ENCODE measurements around the gene AKNA. TPM values are rescaled to one million over a fixed set of nuclear protein-coding genes. Genes with fewer than 3 reads are reported as not detected.

Gene AKNA
- total RNA-seq, 1 donor from 2014 or later: 16.0 TPM

DNA sequence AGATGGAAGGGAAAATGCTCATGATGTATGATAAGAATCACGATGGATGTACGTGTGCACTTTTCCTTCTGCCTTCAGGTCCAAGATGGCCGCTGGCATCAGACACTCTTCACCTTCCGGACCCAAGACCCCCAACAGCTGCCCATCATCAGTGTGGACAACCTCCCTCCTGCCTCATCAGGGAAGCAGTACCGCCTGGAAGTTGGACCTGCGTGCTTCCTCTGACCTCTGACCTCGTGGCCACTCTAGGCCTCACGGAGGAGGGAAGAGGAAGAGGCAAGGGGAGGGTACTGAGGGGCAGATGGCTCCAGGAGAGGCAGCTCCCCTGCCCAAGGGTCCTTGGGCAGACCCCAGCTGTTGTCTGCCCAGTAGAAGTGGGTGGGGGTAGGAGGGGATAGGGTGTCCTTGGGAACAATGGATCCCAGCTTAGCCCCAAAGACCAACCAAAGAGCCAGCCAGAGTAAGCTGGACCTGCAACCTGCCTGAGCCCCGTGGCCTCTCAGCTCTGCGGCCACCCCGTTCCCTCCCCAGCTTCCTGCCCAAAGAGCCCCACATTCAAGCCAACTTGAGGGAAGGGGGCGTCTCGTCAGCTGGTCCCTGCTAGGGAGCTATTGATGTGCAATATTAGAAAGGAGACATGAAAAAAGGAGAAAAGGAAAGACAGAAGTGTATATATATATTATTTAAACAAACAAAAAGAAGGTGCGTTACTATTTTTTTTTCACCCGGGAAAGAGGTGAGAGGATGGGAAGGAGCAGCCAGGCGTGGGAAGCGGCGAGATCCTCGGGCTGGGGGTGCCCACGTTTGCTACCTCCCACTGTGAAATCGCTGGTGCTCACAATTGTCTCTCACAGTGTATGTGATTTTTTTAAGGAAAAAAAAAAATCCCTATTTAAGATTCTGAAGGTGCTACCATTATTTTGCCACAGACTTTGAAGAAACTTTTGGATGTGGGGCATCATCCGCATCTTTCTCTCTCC, 77.0 kb downstream of the AKNA start:
- Histone ChIP-seq H3K27ac (ENCODE audit: low read depth, low read length) (no peak overlapping the region), H3K4me3 (ENCODE audit: insufficient read depth, low read depth, low read length) (no peak overlapping the region), H3K79me2 (ENCODE audit: insufficient read depth, low read length) (no peaks in the 10 kb centered on the region), H4K20me1 (ENCODE audit: insufficient read depth, low read length) (no peaks in the 10 kb centered on the region), H3K36me3 (ENCODE audit: insufficient read depth, low read length) (no peaks in the 10 kb centered on the region), H2AFZ (ENCODE audit: low read depth, low read length) (no peak overlapping the region), H3K27me3 (ENCODE audit: insufficient read depth, low read length) (no peaks in the 10 kb centered on the region), H3K9me3 (ENCODE audit: insufficient read depth, low read depth, low read length) (no peaks in the 10 kb centered on the region), H3K9ac (ENCODE audit: low read length) (no peak overlapping the region), H3K4me2 (ENCODE audit: low read length) (no peak overlapping the region), H3K4me1 (ENCODE audit: insufficient read depth, low read length) (no peaks in the 10 kb centered on the region)
- peaks cover 5% of the 10 kb centered on the region for H3K9me3 Mint-ChIP-seq (ENCODE audit: unreplicated experiment)
- no peak for FAIRE-seq
- H3K4me1 Mint-ChIP-seq (ENCODE audit: low read depth, unreplicated experiment): peaks cover under 1% of the 10 kb centered on the region
- H3K36me3 Mint-ChIP-seq (ENCODE audit: low read depth, unreplicated experiment): peaks cover 24% of the 10 kb centered on the region
- TF ChIP-seq, protein P1, sequence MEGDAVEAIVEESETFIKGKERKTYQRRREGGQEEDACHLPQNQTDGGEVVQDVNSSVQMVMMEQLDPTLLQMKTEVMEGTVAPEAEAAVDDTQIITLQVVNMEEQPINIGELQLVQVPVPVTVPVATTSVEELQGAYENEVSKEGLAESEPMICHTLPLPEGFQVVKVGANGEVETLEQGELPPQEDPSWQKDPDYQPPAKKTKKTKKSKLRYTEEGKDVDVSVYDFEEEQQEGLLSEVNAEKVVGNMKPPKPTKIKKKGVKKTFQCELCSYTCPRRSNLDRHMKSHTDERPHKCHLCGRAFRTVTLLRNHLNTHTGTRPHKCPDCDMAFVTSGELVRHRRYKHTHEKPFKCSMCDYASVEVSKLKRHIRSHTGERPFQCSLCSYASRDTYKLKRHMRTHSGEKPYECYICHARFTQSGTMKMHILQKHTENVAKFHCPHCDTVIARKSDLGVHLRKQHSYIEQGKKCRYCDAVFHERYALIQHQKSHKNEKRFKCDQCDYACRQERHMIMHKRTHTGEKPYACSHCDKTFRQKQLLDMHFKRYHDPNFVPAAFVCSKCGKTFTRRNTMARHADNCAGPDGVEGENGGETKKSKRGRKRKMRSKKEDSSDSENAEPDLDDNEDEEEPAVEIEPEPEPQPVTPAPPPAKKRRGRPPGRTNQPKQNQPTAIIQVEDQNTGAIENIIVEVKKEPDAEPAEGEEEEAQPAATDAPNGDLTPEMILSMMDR (IDR thresholded peaks at IDR 0.05; ENCODE audit: insufficient read depth, low read depth, low read length): no peak
- no peak for TF ChIP-seq EZH2 (IDR thresholded peaks at IDR 0.05; ENCODE audit: insufficient read depth, low read length)
- H3K27ac Mint-ChIP-seq (ENCODE audit: unreplicated experiment): no peak overlapping the region
- no peak for DNase-seq (ENCODE audit: low read depth)
- H3K4me3 Mint-ChIP-seq (ENCODE audit: unreplicated experiment): no peak overlapping the region
- H3K27me3 Mint-ChIP-seq (ENCODE audit: low read depth, unreplicated experiment): peaks cover 2% of the 10 kb centered on the region

- Histone ChIP-seq H3K4me1 (ENCODE audit: insufficient read depth, low read length) (no peaks in the 10 kb centered on the region), H2AFZ (ENCODE audit: low read depth, low read length) (no peak overlapping the region), H3K9me3 (ENCODE audit: insufficient read depth, low read depth, low read length) (no peaks in the 10 kb centered on the region), H3K27me3 (ENCODE audit: insufficient read depth, low read length) (no peaks in the 10 kb centered on the region), H3K79me2 (ENCODE audit: insufficient read depth, low read length) (no peaks in the 10 kb centered on the region), H3K27ac (ENCODE audit: low read depth, low read length) (no peak overlapping the region), H3K4me2 (ENCODE audit: low read length) (no peak overlapping the region), H3K36me3 (ENCODE audit: insufficient read depth, low read length) (no peaks in the 10 kb centered on the region), H4K20me1 (ENCODE audit: insufficient read depth, low read length) (no peaks in the 10 kb centered on the region), H3K9ac (ENCODE audit: low read length) (no peak overlapping the region), H3K4me3 (ENCODE audit: insufficient read depth, low read depth, low read length) (no peak overlapping the region)
- Mint-ChIP-seq H3K4me3 (ENCODE audit: unreplicated experiment) (no peak overlapping the region), H3K36me3 (ENCODE audit: low read depth, unreplicated experiment) (peaks cover 27% of the 10 kb centered on the region), H3K4me1 (ENCODE audit: low read depth, unreplicated experiment) (peaks cover 2% of the 10 kb centered on the region), H3K27me3 (ENCODE audit: low read depth, unreplicated experiment) (peaks cover 2% of the 10 kb centered on the region), H3K27ac (ENCODE audit: unreplicated experiment) (no peak overlapping the region), H3K9me3 (ENCODE audit: unreplicated experiment) (no peaks in the 10 kb centered on the region)
- FAIRE-seq (no peak), DNase-seq (ENCODE audit: low read depth) (no peak)
- TF ChIP-seq, protein P1 (IDR thresholded peaks at IDR 0.05; ENCODE audit: insufficient read depth, low read depth, low read length): no peak
- no peak for TF ChIP-seq EZH2 (IDR thresholded peaks at IDR 0.05; ENCODE audit: insufficient read depth, low read length)
Observed at GRCh38 chr9:114309096-114309495, 78.7 kb downstream of the AKNA start.
